GM21717 (cell line): ENCODE measurements around the gene C6orf47.

Experiments used
- ATAC-seq: cut with Tn5 transposase; IDR thresholded peaks from one replicate; pipeline ENCODE4 v1.9.1; 2021; ENCODE audit warnings: mild to moderate bottlenecking, moderate library complexity; ENCODE audit not compliant: unreplicated experiment

C6orf47 gene

GRCh38 chr6:31617010-31617409, 43.6 kb downstream of the C6orf47 start:
- ATAC-seq, result no peak

GRCh38 chr6:31615748-31616147, 44.8 kb downstream of the C6orf47 start:
- no peak for ATAC-seq

- ATAC-seq, result no peak
These were observed 45.6 kb downstream of the C6orf47 start, which contains the start of gene AIF1 for GRCh38 chr6:31614684-31615578. Gene AIF1, plus strand, starts transcription at chr6:31615234. Its CDS starts 96 bp downstream, at chr6:31615330.

- ATAC-seq, result no peak
These were observed 46.4 kb downstream of the C6orf47 start for GRCh38 chr6:31614075-31614619.

- no peak for ATAC-seq
These were observed 49.6 kb downstream of the C6orf47 start for GRCh38 chr6:31610968-31611367.

GRCh38 chr6:31609519-31610406, 50.8 kb downstream of the C6orf47 start:
- ATAC-seq, result no peak
